ENCODE data around the gene GOLGA6C.
"Not testable (repeated sequence)": the region's sequence is repeated elsewhere in the genome, so short reads cannot be mapped to it uniquely, and the experiment has no call there.

Gene GOLGA6C

DNA sequence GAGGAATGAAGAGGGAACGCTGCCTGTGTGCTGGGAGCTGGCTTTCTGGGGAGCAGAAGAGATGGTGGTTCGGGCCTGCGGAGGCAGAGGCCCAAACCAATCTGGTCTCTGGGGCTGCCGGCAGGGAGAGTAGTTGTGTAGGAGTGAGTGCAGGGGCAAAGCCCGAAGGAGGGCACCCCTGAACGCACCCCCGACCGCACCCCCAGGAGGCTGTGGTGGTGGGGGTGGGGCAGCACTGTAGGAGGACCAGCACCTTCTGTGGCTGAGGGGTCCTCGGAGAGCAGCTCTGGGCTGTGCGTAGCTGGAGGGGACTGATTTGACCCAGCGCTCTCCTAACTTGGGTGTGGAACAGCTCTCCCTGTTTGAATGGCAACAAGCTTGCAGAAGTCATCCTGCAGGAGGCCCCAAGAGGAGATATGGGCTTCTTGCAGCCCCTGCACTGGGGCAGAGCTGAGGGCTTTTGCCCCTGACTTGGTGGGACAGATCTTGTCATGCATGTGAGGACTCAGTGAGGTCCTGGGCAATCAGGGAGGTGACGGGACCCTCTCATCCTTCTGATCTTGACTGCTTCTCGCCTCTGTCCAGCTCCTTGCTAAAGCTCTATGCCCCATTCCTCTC lies 30.4 kb upstream of the GOLGA6C start:
- no peak for DNase-seq

- DNase-seq: no peak
Observed at GRCh38 chr15:75228787-75229186, 29.3 kb upstream of the GOLGA6C start.

DNA sequence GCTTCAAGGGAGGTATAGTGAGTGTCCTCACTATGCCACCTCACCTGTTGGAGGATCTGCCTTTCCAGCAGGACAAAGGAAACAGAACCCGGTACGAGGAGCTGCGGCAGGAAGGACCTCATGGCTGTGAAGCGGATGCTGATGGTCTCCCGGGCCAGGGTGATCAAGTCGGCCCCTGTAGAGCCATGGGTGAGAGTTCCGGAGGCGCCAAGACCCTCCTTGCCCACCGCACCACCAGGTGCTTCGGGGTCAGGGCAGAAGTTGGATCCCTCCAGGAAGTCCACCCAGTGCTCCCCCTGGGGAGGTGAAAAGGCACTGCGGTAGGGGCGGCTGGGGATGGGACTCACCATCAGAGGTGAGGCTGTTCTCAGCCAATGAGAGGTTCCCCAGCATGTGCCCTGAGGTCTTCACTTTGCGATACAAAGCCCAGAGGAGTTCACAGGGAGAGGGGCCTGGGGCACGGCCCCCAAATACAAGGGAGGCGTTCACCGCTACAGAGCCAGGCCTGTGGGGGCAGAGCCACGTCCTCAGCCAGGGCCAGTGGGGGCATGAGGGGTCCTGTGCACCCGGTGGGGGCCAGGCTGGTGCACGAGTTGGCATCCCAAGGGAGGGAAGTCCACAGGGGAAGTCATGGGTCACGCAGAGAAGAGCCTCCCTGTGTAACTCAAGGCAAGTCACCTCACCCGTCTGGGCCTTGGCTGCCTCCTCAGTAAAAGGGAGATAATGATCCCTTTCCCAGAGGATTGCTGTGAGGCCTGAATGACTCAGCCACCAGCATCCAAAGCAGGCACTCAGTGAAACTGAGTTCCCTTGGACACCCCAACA lies 28.7 kb upstream of the GOLGA6C start:
- no peak for DNase-seq

GRCh38 chr15:75230016-75230343 lies 28.2 kb upstream of the GOLGA6C start:
- DNase-seq: no peak

GRCh38 chr15:75230551-75231371 lies 27.4 kb upstream of the GOLGA6C start:
- DNase-seq: no peak

DNA sequence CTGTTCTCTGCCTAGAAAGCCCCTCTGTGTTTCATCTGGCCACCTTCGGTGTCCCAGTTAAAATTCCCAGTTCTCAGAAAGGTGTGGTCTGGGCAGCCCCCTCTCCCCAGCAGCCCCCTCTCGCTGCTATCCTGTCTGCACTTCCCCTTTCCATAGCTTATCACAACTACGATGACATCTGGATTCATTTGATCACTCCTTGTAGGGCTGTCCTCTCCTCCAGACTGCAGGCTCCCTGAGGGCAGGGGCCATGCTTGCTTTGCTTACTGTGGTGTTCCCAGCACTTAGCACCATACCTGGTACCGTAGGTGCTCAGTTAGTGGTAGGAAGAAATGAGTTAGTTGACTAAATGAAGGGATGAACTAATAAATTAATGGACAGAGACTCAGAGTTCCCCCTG lies 26.3 kb upstream of the GOLGA6C start:
- DNase-seq: no peak

DNA sequence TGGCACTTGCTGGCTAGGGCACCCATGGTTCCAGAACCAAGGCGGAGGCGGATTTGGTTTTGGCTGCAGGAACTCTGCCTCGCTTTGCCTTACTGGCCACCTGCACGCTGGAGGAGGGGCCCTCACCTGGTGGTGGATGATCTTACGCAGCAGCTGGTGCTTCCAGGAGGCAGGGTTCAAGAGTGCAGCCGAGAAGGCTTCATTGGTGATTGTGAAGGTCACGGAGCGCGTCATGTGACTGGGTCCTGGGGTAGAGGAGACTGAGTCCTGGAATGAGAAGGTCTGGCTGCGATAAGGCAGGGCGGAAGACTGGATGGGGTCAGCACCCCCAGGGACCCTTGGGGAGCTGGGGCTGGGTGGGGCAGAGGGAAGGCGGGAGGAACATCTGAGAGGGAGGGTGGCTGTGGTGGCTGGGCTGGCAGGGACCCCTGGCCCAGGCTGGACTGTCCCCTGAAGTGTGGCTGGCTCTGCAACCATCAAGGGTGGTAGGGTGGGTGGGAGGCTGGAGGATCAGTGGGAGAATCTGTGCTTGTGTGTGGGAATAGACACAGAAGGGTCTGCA lies 25.8 kb upstream of the GOLGA6C start:
- DNase-seq: no peak

- DNase-seq: no peak
Observed at GRCh38 chr15:75232826-75233503, 25.2 kb upstream of the GOLGA6C start.

GRCh38 chr15:75233504-75234190 lies 24.5 kb upstream of the GOLGA6C start:
- DNase-seq: no peak

GRCh38 chr15:75234191-75234810 lies 23.8 kb upstream of the GOLGA6C start:
- DNase-seq: no peak

- no peak for DNase-seq
Observed at GRCh38 chr15:75235051-75235673, 23.0 kb upstream of the GOLGA6C start.

DNA sequence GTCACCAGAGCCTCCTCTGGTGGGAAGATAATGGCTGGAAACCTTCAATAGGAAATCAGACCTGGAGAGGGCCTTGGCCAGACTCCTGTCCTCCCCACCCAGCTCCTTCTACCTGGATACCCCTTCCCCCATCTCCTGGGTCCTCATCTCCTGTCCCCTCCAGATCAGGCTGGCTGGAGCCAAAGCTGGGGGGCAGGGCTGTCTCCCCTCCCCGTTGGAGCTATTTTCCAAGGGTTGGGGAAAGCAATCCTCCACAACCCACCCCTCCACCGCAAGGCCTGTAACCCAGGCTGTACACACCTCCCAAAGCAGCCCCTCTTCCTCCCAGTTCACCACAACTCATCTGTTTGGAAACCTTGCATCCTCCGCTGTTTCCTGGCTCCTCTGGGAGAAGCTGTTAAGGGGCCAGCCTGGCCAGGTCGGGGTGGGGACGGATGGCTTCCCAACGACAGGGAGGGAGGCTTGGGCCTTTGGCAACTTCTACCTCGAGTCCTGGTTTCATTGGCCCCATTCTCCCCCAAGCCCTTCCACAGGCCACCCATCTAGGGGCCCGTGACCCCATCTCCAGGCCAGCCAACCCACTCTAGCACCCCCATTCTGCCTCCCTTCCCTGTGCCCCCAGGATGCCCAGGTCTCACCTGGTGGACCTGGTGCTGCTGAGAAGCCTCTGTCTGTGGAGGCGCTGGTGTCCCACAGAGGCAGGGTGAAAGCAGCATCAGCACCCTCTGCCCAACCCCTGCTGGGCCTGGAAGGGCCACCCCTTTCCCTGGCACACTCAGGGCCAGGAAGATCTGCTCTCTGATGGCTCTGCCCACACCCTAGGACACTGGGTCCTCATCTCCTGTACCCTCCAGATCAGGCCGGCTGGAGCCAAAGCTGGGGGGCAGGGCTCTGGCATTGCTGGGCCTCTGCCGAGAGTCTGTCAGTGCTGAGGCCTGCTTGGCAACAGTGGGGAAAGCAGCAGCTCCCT lies 22.1 kb upstream of the GOLGA6C start:
- no peak for DNase-seq

- DNase-seq: no peak
Observed at GRCh38 chr15:75237316-75237982, 20.7 kb upstream of the GOLGA6C start.

DNA sequence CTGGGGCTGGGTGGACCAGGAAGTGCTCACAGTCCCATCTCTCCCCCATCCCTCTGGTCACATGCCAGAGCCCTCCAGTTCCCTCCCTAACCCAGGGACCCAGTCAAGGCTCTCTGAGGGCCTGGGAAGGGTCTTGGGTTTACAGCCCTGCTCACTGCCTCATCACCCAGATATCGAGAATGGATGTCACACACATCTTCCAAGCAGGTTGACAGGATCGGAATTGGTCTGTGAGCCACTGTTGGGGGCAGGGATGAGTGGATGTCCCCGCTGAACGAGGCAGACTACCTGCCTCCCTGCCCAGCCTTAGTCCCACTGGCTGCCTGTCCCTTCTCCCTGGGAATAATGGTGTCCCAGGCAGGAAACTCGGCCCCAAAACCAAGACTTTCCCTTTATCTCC lies 20.0 kb upstream of the GOLGA6C start:
- no peak for DNase-seq

DNA sequence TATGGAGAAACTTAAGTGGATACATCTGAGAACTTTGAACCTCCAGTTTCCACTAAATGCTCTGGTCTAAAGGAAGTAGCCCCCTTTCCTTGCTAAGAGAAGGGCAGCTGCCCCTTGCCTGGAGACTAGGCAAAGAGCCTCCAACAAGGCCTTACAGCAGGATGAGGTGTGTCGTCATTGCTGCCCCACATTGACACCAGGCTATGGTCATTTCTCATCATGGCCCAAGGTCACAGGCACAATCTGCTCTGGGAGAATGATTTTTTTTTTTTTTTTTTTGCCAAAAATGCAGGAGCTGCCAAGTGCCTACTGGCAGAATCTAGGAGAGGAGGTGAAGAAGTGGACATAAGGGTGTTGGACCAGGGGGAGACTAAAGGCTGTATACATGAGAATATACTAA lies 12.4 kb upstream of the GOLGA6C start:
- not testable (repeated sequence) for DNase-seq

- DNase-seq: not testable (repeated sequence)
Observed at GRCh38 chr15:75248991-75249390, 9.1 kb upstream of the GOLGA6C start.

- DNase-seq: no peak
Observed at GRCh38 chr15:75249726-75250125, 8.4 kb upstream of the GOLGA6C start.

- DNase-seq: not testable (repeated sequence)
Observed at GRCh38 chr15:75251343-75251742, 6.8 kb upstream of the GOLGA6C start.

DNA sequence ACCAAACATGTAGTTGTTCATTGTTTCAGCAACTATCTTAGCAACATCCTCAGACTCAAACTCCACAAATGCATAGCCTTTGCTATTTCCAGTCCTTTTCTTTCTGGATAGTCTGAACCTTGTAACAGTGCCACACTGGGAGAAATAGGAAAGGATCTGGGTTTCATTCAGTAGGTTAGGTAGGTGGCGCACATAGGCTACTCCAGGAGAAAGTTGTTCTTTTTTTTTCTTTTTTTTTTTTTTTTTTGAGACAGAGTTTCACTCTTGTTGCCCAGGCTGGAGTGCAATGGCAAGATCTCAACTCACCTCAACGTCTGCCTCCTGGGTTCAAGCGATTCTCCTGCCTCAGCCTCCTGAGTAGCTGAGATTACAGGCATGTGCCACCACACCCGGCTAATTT lies 5.8 kb upstream of the GOLGA6C start:
- DNase-seq: not testable (repeated sequence)

All from activated CD8-positive, alpha-beta memory T cell treated with anti-CD3 and anti-CD28 coated beads, Interleukin-2, amount 50 U/mL, for 4 hours (primary cell).